ENCODE results near the gene CCBE1.
"Not testable (repeated sequence)": the region's sequence is repeated elsewhere in the genome, so short reads cannot be mapped to it uniquely, and the experiment has no call there.

The CCBE1 gene

DNA sequence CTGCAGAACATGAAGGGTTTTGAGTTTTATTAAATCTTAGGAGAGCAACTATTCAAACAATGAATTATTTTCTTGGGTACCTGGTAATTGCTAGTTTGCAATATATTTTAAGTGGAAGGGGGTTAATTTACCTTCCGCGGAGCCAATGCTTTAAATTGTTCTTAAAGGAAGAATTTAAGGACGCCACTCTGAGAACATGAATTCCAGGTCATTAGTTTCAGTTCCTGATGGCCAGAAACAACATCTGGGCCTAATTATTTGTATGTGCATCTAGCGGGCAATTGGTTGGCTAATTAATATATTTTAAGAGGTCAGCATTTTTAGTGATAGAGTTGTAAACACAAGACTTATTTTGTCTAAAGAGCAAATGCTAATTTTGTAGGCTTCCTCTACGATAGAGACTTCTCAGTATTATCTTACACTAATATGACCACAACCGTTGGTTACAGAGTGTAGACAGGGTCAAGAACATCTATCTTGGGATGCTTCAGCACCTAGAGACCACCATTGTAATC, 40.8 kb downstream of the CCBE1 start:
- DNase-seq (ENCODE audit: low read depth, low spot score) = no peak

DNA sequence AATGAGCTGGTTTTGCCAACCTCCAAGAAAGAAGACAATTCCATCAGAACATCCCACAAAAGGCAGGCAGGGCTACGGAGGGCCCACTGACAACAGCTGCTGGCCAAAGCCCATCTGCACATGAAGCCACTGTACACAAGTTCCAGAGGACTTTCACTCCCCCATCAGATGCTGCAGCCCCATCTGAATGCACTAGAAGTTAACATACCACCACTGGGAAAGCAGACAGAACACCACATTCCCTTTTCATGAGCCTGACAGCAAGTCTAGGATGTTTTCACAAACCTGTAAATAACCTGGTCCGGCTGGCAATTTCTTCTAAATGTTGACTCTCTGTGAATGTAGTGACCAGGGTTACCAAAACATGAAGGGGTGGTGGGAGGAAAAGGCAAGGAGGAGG, 41.5 kb downstream of the CCBE1 start:
- no peak for DNase-seq (ENCODE audit: low read depth, low spot score)

DNA sequence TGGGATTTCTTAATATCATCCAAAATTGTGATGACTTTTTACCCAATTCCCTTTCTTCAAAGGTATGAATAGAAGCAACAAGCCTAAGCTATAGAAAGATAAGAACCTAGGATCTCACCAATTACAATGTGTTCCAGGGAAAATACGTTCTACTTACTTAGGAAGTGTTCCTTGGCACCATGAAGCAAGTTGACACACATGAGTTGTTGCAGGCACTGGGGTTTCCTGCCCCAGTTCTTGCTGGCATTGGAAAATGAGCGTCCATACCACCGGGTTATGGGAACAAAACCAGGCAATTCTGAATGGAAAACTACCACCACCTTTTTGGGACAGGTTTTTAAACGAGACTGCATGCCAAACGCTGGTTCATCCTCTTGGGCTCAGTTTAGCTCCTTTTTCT, 46.2 kb downstream of the CCBE1 start:
- DNase-seq (ENCODE audit: low read depth, low spot score) = no peak

DNA sequence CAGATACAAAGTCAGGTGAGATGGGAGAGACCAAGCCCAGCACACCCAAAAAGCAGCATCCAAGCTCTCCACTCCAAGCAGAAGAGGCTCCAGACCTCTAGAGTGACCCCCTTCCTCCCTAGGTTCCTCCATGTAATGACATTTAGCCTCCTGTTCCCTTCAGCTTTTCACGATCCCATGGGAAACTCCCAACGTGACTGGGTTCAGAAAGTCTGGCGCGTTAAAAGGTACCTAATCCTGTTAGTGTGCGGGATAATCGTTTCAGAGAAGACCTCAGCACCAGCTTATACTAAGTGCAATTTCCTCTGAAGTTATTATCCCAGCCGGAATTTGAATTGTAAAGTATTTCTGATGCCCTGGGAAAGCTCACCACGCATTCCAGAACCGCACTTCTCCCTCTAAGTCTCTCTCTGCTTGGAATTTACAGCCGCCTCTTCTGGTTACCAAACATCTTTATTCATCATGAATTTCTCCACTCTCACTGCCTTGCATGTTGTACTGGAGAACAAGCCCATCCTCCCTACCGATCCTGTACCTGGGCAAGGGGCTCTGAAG, 46.9 kb downstream of the CCBE1 start:
- no peak for DNase-seq (ENCODE audit: low read depth, low spot score)

DNA sequence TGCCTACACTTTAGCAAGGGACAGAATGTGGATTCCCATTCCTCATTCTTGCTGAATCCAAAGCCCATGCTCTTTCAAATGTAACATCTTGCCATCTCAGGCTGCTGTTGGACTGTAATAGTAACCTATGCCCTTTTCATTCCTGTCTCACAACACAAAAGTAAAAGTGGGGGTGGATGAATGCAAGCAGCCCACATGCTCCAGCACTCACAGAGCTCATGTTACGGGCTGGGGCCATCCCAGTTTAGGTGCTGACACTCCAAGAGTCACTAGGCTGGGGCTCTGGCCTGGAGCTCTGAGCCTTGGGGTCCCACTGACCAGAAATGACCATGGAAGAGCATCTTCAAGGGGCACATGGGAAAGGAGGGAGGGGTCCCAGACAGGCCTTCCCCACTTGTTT, 47.6 kb downstream of the CCBE1 start:
- DNase-seq (ENCODE audit: low read depth, low spot score) = no peak

DNA sequence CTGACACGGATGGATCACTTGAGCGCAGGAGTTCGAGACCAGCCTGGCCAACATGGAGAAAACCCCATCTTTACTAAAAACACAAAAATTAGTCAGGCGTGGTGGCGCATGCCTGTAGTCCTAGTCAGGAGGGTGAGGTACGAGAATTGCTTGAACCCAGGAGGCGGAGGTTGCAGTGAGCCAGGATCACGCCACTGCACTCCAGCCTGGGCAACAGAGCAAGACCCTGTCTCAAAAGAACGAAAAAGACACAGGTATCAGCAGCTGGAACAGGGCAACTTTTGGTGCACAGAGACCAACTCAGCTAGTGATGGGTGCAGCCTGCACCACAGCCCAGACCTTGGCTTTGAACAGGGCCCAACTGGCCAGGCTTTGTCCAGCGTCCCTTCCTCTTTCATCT, 48.8 kb downstream of the CCBE1 start:
- not testable (repeated sequence) for DNase-seq (ENCODE audit: low read depth, low spot score)

DNA sequence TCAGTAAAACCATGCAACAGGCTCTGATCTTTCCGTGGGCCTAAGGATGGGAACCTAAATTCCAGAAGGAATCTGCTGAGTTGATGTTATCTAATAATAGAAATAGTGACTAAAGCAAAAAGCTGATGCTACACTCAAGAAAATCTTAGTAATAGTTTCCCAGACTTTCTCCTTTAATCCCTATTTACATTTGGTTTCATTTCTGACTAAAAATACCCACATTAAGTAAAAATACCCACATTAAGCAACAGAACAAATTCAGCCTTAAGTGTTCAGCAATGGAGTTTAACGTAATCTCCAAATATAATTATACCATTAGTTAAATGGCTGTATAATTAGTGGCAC, 50.3 kb downstream of the CCBE1 start:
- DNase-seq (ENCODE audit: low read depth, low spot score) = no peak

DNA sequence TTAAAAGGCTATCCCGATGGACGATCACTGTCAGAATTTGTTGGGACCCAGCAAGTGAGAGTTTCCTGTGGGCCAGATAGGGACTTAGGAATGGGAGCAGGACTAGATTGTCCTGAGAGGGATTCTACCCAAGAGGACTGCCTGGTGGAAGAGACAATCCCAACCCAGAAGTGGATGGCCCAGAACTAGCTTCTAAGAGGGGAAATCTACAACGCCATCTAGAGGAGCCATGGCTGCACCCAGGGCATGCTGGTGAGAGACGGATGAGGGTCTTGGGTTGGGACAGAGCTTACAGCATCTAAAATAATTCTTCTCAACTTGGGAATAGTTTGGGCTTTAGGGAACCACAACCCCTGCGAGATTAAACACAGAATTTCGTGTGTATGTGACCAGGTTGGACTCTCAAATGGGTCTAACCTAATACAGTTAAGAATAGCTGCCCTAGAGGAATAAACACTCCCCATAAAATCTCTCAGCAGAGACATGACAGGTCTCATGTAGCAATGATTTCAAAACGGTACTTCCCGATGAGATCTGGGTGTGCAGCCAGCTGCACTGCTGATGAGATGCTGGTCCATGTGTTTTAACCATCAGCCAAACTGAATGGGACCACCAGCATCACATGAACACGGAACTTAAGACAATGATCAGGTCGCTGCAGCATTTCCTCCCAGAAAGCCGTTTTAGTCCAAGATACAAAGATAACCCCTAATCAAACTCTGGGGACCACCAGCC, 50.8 kb downstream of the CCBE1 start:
- no peak for DNase-seq (ENCODE audit: low read depth, low spot score)

DNA sequence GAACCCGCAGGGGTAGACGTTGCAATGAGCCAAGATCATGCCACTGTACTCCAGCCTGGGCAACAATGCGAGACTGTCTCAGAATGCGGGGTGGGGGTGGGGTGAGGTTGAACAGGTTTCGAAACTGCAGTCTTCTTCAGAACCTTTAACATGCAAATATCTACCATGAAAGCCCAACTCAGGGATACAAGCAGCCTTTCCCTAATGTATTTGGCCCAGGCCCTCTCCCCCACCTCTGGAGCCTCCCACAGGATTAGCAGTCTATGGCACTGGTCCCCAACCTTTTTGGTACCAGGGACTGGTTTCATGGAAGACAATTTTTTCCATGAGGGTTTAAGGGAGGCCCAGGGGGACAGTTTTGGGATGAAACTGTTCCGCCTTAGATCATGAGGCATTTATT, 53.5 kb downstream of the CCBE1 start:
- DNase-seq (ENCODE audit: low read depth, low spot score) = no peak

DNA sequence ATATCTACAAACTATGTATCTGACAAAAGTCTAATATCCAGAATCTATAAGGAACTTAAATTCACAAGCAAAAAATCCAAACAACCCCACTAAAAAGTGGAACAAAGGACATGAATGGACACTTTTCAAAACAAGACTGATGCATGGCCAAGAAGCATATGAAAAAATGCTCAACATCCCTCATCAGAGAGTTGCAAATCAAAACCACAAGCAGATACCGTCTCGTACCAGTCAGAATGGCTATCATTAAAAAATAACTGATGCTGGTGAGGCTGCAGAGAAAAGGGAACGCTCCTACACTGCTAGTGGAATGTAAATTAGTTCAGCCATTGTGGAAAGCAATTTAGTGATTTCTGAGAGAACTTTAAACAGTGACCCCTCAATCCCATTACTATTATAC, 56.5 kb downstream of the CCBE1 start:
- no peak for DNase-seq (ENCODE audit: low read depth, low spot score)

DNA sequence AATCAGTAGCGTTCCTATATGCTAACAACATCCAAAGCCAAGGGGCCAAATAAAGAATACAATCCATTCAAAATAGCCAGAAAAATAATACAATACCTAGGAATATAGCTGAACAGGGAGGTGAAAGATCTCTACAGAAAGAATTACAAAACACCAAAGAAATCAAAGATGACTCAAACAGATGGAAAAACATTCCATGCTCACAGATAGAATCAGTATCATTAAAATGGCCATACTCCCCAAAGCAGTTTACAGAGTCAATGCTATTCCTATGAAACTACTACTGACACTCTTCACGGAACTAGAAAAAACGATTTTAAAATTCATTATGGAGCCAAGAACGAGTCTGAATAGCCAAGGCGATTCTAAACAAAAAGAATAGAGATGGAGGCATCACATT, 57.4 kb downstream of the CCBE1 start:
- DNase-seq (ENCODE audit: low read depth, low spot score) = no peak

DNA sequence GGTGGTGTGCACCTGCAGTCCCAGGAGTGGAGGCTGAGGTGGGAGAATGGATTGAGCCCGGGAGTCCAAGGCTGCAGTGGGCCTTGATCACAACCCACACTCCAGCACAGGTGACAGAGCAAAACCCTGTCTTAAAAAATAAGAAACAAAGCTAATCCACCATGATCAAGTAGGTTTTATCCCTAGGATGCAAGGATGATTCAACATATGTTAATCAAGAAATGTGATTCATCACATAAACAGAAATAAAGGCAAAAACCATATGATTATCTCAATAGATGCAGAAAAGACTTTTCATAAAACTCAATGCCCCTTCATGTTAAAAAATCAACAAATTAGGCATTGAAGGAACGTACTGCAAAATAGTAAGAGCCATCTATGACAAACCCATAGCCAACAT, 58.1 kb downstream of the CCBE1 start:
- DNase-seq (ENCODE audit: low read depth, low spot score) = no peak

DNA sequence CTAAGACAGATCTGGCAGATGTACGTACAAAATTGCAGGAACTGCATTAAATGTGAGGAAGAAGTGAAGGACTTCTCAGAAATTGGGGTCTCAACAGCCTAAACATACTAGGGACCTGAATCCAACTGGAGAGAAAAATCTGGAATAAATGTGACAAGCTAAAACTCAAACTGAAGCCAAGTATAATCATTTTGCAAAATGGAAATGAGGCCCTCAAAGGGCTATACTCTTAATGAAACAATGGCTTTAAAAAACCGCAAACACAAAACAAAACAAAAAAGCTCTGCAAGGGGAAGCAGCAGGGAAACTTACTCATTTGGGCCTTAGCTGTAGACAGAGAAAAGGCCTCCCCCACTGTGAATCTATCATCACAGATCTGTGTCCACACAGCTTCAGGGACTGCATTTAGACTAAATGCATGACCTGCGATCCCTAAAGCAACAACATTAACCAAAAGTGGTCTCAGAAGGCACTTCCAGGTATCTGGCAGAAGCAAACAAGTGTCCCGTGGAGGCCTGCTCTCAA, 63.2 kb downstream of the CCBE1 start:
- no peak for DNase-seq (ENCODE audit: low read depth, low spot score)

DNA sequence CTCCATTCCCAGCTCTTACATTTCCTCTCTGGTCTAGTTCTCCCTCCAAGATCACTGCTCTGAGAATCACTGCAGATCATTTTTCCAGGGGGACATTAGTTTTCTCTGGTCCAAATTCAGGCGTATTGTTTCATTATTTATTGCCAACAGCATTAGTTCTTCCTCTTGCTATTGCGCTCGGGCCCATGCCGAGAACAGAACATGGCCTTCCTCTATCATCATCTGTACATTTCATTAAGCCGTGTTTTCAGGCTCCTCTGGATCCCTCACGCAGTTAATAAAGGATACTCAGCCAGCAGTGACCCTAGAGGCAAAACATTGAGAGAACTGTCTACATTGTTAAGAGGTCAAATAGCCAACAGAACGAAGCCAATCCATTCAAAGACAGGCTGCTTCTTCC, 63.9 kb downstream of the CCBE1 start:
- DNase-seq (ENCODE audit: low read depth, low spot score) = no peak

DNA sequence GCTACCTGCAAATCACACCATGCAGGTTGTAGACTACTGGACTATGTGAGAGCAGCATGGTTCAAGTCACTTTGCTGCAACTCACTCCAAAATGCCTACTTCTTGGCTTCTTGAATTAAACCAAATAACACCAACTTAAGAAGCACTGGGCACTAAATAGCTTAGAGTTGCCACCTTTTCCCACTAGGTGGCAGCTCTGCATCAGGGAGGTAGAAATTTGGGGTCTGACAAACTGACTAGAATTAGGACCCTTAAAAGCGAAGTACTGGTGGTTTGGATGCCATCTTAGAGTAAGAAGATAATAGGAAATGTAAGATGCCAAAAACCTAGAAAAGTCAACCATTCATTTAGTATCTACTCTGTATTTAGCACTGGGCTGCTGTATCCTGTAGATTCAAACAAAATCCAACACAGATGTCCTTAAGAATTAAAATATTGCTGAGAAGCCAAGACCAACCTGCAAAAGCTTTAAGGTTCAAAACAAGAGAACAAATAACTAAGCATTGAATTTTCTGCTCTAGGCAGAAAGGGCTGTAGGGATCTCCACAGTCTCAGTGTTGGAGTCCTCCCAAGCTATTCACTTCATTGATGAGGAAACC, 65.5 kb downstream of the CCBE1 start:
- DNase-seq (ENCODE audit: low read depth, low spot score) = peak; percentile 25

DNA sequence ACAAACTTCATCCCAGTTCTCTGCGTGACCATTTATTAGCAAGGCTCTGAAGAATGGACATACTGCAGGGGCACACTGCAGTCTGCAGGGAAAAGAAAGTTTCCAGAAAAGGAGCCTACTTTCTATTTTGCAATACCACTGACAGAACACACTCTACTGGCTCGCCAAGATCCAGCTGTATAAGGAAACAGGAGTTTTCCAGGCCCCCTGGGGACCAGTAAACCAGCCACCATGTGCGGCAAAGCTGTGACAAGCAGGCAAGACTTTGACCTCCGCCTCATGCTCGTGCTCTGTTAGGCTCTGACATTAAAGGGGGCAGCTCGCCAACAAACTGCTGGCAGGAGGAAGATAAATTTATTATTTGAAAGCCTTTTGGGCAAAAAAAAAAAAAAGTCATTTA, 67.3 kb downstream of the CCBE1 start:
- no peak for DNase-seq (ENCODE audit: low read depth, low spot score)

DNA sequence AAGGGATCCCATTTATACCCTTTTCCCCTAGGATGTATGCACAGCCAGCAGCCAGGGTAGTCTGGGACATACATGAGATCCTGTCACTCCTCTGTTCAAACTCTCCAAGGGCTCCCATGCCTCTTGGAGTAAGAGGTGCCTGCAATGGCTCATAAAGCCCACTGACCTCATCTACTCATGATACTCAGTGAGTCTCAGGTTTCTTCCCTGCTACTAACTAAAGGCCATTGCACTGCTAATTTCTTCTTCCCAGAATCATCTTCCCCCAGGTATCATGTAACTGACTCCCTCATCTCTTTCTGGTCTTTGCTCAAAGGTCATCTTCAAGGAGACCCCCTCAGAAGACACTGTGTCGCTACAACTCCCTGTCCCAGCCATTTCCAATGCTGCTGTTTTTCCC, 68.2 kb downstream of the CCBE1 start:
- no peak for DNase-seq (ENCODE audit: low read depth, low spot score)

DNA sequence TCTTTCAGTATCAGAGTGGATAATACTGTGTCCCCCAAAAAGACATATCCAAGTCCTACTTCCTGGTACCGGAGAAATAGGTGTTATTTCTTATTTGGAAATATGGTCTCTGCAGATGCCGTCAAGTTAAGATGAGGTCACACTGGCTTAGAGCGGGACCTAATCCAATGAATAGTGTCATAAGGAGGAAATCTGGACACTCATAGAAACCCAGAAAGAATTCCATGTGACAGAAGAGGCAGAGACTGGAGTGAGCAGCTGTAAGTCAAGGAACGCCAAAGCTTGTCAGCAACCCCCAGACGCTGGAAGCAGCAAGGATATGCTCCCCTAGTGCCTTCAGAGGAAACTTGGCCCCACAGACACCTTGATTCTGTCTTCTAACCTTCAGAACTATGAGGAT, 69.8 kb downstream of the CCBE1 start:
- no peak for DNase-seq (ENCODE audit: low read depth, low spot score)

DNA sequence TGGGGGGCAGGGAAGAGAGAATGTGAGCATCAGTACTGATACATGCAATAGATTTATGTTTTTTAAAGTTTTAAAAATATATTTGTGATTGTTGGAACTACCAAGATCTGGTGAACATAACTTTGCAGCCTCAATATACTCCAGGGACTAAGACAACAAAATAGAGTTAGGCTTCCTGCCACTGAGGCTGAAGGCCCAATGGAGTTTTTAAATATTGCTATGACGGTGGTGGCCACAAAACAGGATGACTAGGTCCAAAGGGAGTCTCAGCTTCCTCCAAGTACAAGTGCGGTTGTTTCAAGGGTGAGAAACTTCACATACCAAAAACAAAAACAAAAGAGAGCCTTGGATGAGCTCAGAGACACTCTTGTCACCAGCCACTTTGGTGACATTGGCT, 72.9 kb downstream of the CCBE1 start:
- no peak for DNase-seq (ENCODE audit: low read depth, low spot score)

DNA sequence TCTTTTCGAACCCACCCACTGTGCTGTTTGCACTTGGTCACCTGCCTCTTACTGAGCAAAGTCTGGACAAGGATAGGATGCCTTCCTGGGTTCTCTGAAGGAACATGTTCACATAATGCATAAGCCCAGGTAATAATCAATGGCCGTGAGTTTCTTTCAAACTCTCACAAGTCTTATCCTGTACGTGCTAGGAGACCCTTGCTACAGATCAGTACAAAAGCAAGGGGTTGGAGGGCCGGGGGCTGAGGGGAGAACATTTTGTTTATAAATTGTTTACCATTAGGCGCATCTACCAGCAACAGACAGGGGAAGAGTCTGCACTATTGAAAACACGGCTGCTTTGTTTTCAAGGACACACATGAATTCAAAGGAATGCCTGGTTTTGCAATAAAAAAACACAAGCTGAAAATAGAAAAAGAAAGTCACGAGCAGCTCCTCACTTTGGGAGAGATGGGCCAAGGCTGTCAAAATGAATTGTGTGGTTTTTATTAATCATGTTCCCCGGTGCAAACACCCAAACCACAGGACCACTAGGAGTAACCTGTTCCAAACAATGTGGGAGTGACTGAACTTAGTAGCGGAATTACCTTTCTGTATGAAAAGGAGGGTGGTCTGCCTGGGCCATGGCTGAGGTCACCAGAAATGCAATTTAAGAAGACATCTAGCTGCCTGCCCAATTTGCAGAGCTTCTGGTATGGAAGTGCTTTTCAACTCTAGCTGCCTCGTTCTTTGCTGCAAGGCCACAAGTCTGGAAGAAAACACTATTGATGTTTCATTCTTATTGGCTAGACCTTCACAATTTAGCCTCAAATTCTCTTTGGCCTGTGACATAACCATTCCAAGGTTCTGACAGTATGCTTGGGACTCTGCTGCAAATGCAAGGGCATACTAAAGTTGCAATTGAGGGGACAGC, 73.5 kb downstream of the CCBE1 start:
- no peak for DNase-seq (ENCODE audit: low read depth, low spot score)

DNA sequence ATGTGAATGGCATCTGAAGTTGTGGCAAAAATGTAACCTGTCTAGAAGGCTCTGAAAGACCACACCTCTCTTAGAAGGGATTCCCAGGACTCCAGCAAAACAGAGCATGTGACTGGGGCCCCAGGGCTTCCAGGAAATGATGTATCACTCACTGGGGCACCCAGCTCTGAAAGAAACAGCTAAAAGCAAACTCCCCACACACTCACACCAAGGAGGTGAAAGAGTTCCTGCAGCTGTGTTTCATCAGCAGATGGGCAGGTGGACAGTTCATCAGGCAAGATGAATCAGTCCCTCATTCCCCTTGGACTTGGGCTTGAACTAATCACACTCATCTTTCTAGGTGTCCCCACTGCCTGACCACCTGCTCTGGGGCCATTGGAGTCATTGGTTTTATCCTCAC, 76.2 kb downstream of the CCBE1 start:
- no peak for DNase-seq (ENCODE audit: low read depth, low spot score)

DNA sequence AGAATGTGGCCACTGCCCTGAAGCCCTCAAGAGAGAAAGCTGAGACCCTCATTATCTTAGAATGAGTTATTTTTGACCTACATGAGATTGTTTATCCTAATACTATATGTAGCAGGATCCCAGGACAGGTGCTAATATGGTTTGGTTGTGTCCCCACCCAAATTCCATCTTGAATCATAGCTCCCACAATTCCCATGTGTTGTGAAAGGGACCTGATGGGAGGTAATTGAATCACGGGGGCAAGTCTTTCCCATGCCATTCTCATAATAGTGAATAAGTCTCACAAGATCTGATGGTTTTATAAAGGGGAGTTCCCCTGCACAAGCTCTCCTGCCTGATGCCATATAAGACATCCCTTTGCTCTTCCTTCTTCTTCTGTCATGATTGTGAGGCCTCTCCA, 76.8 kb downstream of the CCBE1 start:
- no peak for DNase-seq (ENCODE audit: low read depth, low spot score)
